SK-N-SH (cell line): ENCODE results near the gene PSKH1.

Experiments
- CTCF ChIP-seq: fragments of 200-600 bp; sonication (generic); IDR thresholded peaks from 2 replicates; pipeline ENCODE4 v1.6.1; 2017; ENCODE audit warnings: antibody characterized with exemption, mild to moderate bottlenecking, moderate library complexity
- GABPA ChIP-seq: IDR thresholded peaks from 2 replicates; pipeline ENCODE4 v1.4.0; 2012; ENCODE audit warnings: low read depth, mild to moderate bottlenecking
- PBX3 ChIP-seq: IDR thresholded peaks from 2 replicates; pipeline ENCODE4; 2012
- POLR2AphosphoS5 ChIP-seq: IDR thresholded peaks from 2 replicates; pipeline ENCODE4 v1.6.1; 2012; ENCODE audit warnings: low read depth, low read length
- RAD21 ChIP-seq: IDR thresholded peaks from 2 replicates; pipeline ENCODE4 v1.6.1; 2012; ENCODE audit warnings: mild to moderate bottlenecking, low read length
- RFX5 ChIP-seq: IDR thresholded peaks from 2 replicates; pipeline ENCODE4 v1.6.1; 2012; ENCODE audit warnings: mild to moderate bottlenecking, improper control_type of control experiment, low read length
- USF2 ChIP-seq: fragments of 150-350 bp; IDR thresholded peaks from 2 replicates; pipeline ENCODE4 v1.6.1; 2017; ENCODE audit warnings: antibody characterized with exemption, low read length, low read depth, borderline replicate concordance
- YY1 ChIP-seq: IDR thresholded peaks from 2 replicates; pipeline ENCODE4 v1.4.0; 2012; ENCODE audit warnings: low read depth, mild to moderate bottlenecking
- ZBTB33 ChIP-seq: IDR thresholded peaks from 2 replicates; pipeline ENCODE4 v1.4.0; 2012; ENCODE audit warnings: low read depth, borderline replicate concordance

- TF ChIP-seq CTCF = no peak
- TF ChIP-seq RAD21 = no peak
- no peak for TF ChIP-seq POLR2AphosphoS5
- TF ChIP-seq USF2 = no peak
- TF ChIP-seq PBX3 = no peak
- TF ChIP-seq GABPA = no peak
- TF ChIP-seq YY1 = no peak
- no peak for TF ChIP-seq RFX5
- no peak for TF ChIP-seq ZBTB33
Observed at GRCh38 chr16:67977469-67978227, 84.6 kb downstream of the PSKH1 start.
